Activated naive CD8-positive, alpha-beta T cell treated with anti-CD3 and anti-CD28 coated beads for 36 hours (primary cell): ENCODE data around the gene CCDC146. TPM values are rescaled to one million over a fixed set of nuclear protein-coding genes. Genes with fewer than 3 reads are reported as not detected.
"Not testable (repeated sequence)": the region's sequence is repeated elsewhere in the genome, so short reads cannot be mapped to it uniquely, and the experiment has no call there.

Experiments used
- DNase-seq: peaks from one replicate; pipeline ENCODE4 v3.0.0; 2021
- H3K27ac Mint-ChIP-seq: one replicate; pipeline ENCODE4 v1.8.0; 2022; ENCODE audit warnings: mild to moderate bottlenecking, moderate library complexity, mixed read lengths
- H3K27me3 Mint-ChIP-seq: one replicate; pipeline ENCODE4 v1.8.0; 2022; ENCODE audit warnings: mild to moderate bottlenecking, mixed read lengths
- H3K36me3 Mint-ChIP-seq: one replicate; pipeline ENCODE4 v1.8.0; 2021; ENCODE audit warnings: mild to moderate bottlenecking, mixed read lengths
- H3K4me1 Mint-ChIP-seq: one replicate; pipeline ENCODE4 v1.8.0; 2021; ENCODE audit warnings: mixed read lengths
- H3K4me3 Mint-ChIP-seq: one replicate; pipeline ENCODE4 v1.8.0; 2022; ENCODE audit warnings: mild to moderate bottlenecking, moderate library complexity, mixed read lengths
- H3K9me3 Mint-ChIP-seq: one replicate; pipeline ENCODE4 v1.8.0; 2022; ENCODE audit warnings: mixed read lengths
- total RNA-seq, 2 experiments: library from RNA; stranded (reverse); gene quantifications; one replicate each; pipeline ENCODE4 v1.2.3, GENCODE V29; 2021

CCDC146 gene
- total RNA-seq, 2 experiments from 2014 or later: 0.90 to 0.93 TPM

DNA sequence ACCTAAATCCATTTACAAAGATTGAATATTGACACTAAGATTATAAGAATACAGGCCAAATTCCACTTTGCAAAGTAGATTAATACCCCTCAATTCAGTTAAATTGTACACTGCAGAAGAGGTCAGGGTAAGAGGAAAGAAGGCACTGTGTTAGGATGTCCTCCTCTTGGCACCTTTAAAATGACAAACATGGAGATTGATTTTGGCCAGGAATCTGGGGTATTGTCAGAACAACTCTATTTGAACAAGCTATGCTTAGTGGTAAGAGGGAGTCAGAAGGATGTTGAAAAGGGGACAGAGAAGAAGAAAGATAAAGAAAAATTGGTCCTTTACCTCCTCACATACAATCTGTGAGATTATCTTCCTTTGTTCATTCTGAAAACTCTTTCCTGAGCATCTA lies 55.6 kb downstream of the CCDC146 start:
- H3K36me3 Mint-ChIP-seq, DNase-seq, H3K9me3 Mint-ChIP-seq, H3K4me3 Mint-ChIP-seq, H3K4me1 Mint-ChIP-seq, H3K27me3 Mint-ChIP-seq, H3K27ac Mint-ChIP-seq: not testable (repeated sequence)

DNA sequence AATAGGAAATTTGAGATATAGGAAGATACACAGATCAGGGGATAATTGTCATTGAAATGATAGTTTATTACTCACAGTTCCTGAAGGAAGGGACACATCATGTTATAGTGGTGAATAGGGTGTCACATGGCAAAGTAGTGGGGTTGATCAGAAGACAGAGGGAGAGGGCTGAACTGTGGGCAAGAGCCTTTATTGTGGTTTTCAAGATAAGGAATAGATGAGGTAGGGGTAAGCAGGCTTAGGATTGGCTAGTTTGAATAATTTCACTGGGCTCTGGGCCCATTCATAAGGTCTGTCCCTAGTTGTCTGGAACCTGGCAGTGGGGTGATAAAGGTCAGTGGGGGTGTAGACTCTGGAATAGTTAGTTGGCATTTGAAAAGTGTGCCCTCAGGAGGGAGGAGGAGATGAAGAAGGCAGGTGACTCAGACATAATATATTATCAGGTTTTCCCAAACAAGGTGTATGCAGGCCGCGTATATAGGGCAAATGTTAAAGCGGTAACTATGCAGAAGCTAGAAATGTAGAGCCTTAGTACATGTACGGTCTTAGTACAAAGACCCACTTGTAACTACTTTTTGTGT lies 58.7 kb downstream of the CCDC146 start:
- no peak for DNase-seq
- Mint-ChIP-seq H3K27ac (no peak overlapping the region), H3K9me3 (peaks cover 2% of the 10 kb centered on the region), H3K4me3 (no peak overlapping the region), H3K27me3 (no peaks in the 10 kb centered on the region), H3K4me1 (peaks cover 2% of the 10 kb centered on the region), H3K36me3 (no peaks in the 10 kb centered on the region)

DNA sequence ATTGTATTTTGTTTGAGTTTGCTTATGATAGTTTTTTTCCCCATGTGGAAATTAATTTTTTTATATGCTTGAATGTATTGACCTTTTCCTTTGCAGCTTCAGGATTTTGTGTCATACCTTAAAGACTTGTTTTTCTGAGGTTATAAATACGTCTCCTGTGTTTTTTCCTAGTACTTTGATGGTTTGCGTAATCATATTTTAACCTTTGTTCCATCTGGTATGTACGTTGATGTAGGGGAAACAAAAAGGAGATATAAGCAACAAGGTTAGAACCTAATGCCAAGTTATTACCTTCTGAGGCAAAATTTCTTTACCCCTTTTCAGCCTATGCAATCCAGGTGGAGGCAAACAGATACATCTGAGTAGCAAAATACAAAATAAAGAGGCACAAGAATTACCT lies 59.3 kb downstream of the CCDC146 start:
- no peak overlapping the region for H3K27ac Mint-ChIP-seq
- DNase-seq: no peak
- H3K36me3 Mint-ChIP-seq: no peaks in the 10 kb centered on the region
- peaks cover 4% of the 10 kb centered on the region for H3K9me3 Mint-ChIP-seq
- no peaks in the 10 kb centered on the region for H3K27me3 Mint-ChIP-seq
- no peak overlapping the region for H3K4me3 Mint-ChIP-seq
- H3K4me1 Mint-ChIP-seq: peaks cover 2% of the 10 kb centered on the region

GRCh38 chr7:77182261-77182660 lies 59.8 kb downstream of the CCDC146 start:
- Mint-ChIP-seq H3K27ac (no peak overlapping the region), H3K9me3 (peaks cover 4% of the 10 kb centered on the region), H3K36me3 (no peaks in the 10 kb centered on the region), H3K4me3 (no peak overlapping the region), H3K27me3 (no peaks in the 10 kb centered on the region), H3K4me1 (peaks cover 2% of the 10 kb centered on the region)
- no peak for DNase-seq

- Mint-ChIP-seq H3K4me3 (no peak overlapping the region), H3K4me1 (peaks cover 2% of the 10 kb centered on the region), H3K36me3 (no peaks in the 10 kb centered on the region), H3K27ac (no peak overlapping the region), H3K9me3 (peaks cover 4% of the 10 kb centered on the region), H3K27me3 (no peaks in the 10 kb centered on the region)
- DNase-seq: no peak
These were observed 62.0 kb downstream of the CCDC146 start for GRCh38 chr7:77184463-77184862.

DNA sequence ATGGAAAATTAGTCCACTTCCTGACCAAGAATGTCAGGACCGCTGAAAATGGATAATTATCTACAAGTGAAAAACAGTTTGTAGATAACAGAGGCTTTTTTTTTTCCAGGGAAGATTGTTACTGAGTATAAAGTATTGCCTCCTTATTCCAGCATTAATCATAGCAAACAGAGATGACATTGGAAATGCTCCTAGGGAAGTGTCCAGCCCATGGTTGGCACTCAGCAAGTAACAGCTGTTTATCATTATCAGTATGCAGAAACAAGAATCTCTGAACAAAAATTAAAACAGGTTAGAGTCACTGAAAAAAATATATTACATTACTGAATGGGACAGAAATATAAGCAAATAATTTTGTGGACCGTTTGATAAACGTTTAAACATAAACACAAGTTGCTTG lies 62.6 kb downstream of the CCDC146 start:
- Mint-ChIP-seq H3K9me3 (peaks cover 4% of the 10 kb centered on the region), H3K4me1 (peaks cover 2% of the 10 kb centered on the region), H3K27me3 (no peaks in the 10 kb centered on the region), H3K36me3 (no peaks in the 10 kb centered on the region), H3K4me3 (no peak overlapping the region), H3K27ac (no peak overlapping the region)
- no peak for DNase-seq

DNA sequence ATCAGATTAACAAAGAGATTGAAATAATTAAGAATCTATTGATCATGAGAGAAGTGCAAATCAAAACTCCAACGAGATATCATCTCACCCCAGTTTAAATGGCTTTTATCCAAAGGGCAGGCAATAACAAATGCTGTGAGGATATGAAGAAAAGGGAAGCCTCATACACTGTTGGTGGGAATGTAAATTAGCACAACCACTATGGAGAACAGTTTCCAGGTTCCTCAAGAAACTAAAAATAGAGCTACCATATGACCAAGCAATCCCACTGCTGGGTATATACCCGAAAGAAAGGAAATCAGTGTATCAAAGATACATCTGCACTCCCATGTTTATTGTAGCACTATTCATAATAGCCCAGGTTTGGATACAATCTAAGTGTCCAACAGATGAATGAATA lies 63.5 kb downstream of the CCDC146 start:
- Mint-ChIP-seq H3K36me3 (no peaks in the 10 kb centered on the region), H3K4me1 (peaks cover 2% of the 10 kb centered on the region), H3K9me3 (peaks cover 4% of the 10 kb centered on the region), H3K4me3 (no peak overlapping the region), H3K27ac (no peak overlapping the region), H3K27me3 (no peaks in the 10 kb centered on the region)
- no peak for DNase-seq

- Mint-ChIP-seq H3K27ac (no peak overlapping the region), H3K9me3 (peaks cover 2% of the 10 kb centered on the region)
These were observed 66.5 kb downstream of the CCDC146 start for GRCh38 chr7:77188731-77189437.

DNA sequence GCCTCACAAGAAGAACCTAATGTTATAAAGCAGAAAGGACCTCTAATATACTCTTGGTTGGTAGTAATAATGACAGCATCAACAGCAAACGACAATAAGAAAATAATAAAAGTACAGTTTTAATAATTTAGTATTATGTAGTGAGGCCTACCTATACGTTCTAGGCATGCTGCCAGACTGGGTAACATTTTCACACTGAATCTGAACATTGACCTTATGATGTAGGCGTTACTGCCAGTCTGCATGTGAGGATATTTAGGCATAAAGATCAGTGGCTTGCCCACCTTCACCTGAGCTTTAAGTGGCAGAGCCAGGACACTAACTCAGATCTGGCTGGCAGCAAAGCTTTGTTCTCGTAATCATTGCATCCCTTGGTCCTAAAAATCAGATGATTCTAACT lies 74.7 kb downstream of the CCDC146 start:
- Mint-ChIP-seq H3K27me3 (no peaks in the 10 kb centered on the region), H3K36me3 (no peaks in the 10 kb centered on the region), H3K27ac (no peak overlapping the region), H3K4me1 (peaks cover 49% of the 10 kb centered on the region), H3K9me3 (no peaks in the 10 kb centered on the region), H3K4me3 (no peak overlapping the region)
- DNase-seq: no peak

More at GRCh38 chr7:77188731-77189437, 66.5 kb downstream of the CCDC146 start:
- Mint-ChIP-seq H3K4me1 (peaks cover 13% of the 10 kb centered on the region), H3K36me3 (no peaks in the 10 kb centered on the region), H3K27me3 (no peaks in the 10 kb centered on the region), H3K4me3 (no peak overlapping the region)
- DNase-seq: no peak

GRCh38 chr7:77199013-77199966 lies 76.9 kb downstream of the CCDC146 start, which contains the start of gene FGL2:
TSS of gene FGL2 (minus strand) at chr7:77199819. CDS start at chr7:77199793, 26 bp downstream.
- Mint-ChIP-seq H3K36me3 (no peaks in the 10 kb centered on the region), H3K4me3 (peak within 1 kb of the TSS; percentile 81), H3K9me3 (no peaks in the 10 kb centered on the region), H3K27ac (peak within 1 kb of the TSS; percentile 80), H3K4me1 (peaks cover 42% of the 10 kb centered on the region), H3K27me3 (no peaks in the 10 kb centered on the region)
- DNase-seq: peak; percentile 33

- Mint-ChIP-seq H3K9me3 (no peaks in the 10 kb centered on the region), H3K4me3 (peak overlapping the region; percentile 64), H3K27ac (peak overlapping the region; percentile 80), H3K4me1 (peaks cover 42% of the 10 kb centered on the region), H3K36me3 (no peaks in the 10 kb centered on the region), H3K27me3 (no peaks in the 10 kb centered on the region)
- DNase-seq: no peak
These were observed 78.1 kb downstream of the CCDC146 start for GRCh38 chr7:77200542-77200941.

GRCh38 chr7:77202481-77202976 lies 80.1 kb downstream of the CCDC146 start:
- no peak for DNase-seq
- peaks cover 31% of the 10 kb centered on the region for H3K4me1 Mint-ChIP-seq
- H3K36me3 Mint-ChIP-seq: no peaks in the 10 kb centered on the region
- H3K27ac Mint-ChIP-seq: no peak overlapping the region
- no peaks in the 10 kb centered on the region for H3K27me3 Mint-ChIP-seq
- no peak overlapping the region for H3K4me3 Mint-ChIP-seq
- H3K9me3 Mint-ChIP-seq: no peaks in the 10 kb centered on the region

DNA sequence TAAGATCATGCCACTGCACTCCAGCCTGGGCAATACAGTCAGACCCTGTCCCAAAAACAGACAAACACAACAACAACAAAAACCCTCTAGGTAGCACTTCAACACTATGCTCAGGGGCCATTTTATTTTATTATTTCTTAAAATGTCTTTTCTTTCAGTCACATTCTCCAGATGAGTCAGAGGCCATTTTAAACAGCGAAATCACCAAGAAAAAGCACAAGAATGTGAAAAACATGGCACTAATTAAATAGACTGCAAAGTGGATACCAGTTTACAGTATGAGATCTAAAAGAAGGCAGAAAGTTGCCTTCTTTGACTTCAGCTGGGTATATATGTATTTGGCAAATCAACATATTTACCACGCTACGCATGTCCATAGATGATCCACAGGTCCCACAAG lies 83.3 kb downstream of the CCDC146 start:
- Mint-ChIP-seq H3K36me3 (peaks cover 13% of the 10 kb centered on the region), H3K4me3 (no peak overlapping the region), H3K4me1 (peaks cover 4% of the 10 kb centered on the region), H3K27me3 (no peaks in the 10 kb centered on the region), H3K27ac (no peak overlapping the region), H3K9me3 (peaks cover 13% of the 10 kb centered on the region)
- no peak for DNase-seq

GRCh38 chr7:77208416-77208815 lies 86.0 kb downstream of the CCDC146 start:
- peaks cover 13% of the 10 kb centered on the region for H3K36me3 Mint-ChIP-seq
- no peaks in the 10 kb centered on the region for H3K27me3 Mint-ChIP-seq
- no peak overlapping the region for H3K27ac Mint-ChIP-seq
- peaks cover 15% of the 10 kb centered on the region for H3K9me3 Mint-ChIP-seq
- DNase-seq: no peak
- no peak overlapping the region for H3K4me3 Mint-ChIP-seq
- H3K4me1 Mint-ChIP-seq: no peaks in the 10 kb centered on the region
